ENCODE results near the gene DHRSX. TPM values are rescaled to one million over a fixed set of nuclear protein-coding genes. Genes with fewer than 3 reads are reported as not detected.

DHRSX gene
- total and polyA plus RNA-seq, 2 donors from 2014 or later: 26.4 to 30.0 TPM

DNA sequence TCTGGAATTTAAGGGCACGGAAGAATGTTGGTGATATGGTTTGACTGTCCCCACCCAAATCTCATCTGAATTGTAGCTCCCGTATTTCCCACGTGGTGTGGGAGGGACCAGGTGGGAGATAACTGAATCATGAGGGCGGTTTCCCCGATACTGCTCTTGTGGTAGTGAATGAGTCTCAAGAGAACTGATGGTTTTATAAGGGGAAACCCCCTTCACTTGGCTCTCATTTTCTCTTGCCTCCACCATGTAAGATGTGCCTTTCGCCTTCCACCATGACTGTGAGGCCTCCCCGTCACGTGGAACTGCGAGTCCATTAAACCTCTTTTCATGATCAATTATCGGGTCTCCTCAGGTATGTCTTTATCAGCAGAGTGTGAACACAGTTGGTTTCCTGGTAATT is 25.6 kb upstream of the DHRSX start:
- H3K27ac ChIP-seq (ENCODE audit: low read depth in 2 of 2, low read length in 2 of 2): no peak overlapping the region
- TF ChIP-seq, protein P1, sequence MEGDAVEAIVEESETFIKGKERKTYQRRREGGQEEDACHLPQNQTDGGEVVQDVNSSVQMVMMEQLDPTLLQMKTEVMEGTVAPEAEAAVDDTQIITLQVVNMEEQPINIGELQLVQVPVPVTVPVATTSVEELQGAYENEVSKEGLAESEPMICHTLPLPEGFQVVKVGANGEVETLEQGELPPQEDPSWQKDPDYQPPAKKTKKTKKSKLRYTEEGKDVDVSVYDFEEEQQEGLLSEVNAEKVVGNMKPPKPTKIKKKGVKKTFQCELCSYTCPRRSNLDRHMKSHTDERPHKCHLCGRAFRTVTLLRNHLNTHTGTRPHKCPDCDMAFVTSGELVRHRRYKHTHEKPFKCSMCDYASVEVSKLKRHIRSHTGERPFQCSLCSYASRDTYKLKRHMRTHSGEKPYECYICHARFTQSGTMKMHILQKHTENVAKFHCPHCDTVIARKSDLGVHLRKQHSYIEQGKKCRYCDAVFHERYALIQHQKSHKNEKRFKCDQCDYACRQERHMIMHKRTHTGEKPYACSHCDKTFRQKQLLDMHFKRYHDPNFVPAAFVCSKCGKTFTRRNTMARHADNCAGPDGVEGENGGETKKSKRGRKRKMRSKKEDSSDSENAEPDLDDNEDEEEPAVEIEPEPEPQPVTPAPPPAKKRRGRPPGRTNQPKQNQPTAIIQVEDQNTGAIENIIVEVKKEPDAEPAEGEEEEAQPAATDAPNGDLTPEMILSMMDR (IDR thresholded peaks at IDR 0.05; ENCODE audit: borderline replicate concordance, extremely low read depth, insufficient read depth): no peak
- DNase-seq (no peak), FAIRE-seq (no peak)
- H3K27me3 ChIP-seq (ENCODE audit: control insufficient read depth, insufficient read depth, low read length): no peaks in the 10 kb centered on the region
- intact Hi-C loops (cut with DNase I): no loop called here
- no peak overlapping the region for H3K9ac ChIP-seq (ENCODE audit: low read length in 3 of 3)
- no peak overlapping the region for H3K4me3 ChIP-seq (ENCODE audit: low read length in 3 of 3)
- no peaks in the 10 kb centered on the region for H3K4me1 ChIP-seq (ENCODE audit: control insufficient read depth in 2 of 3, insufficient read depth in 2 of 3, low read depth in 1 of 3, low read length in 3 of 3)
- no peaks in the 10 kb centered on the region for H3K9me3 ChIP-seq (ENCODE audit: control insufficient read depth in 2 of 3, insufficient read depth in 1 of 3, low read length in 3 of 3)
- no peaks in the 10 kb centered on the region for H3K36me3 ChIP-seq (ENCODE audit: control insufficient read depth in 2 of 3, insufficient read depth in 3 of 3, low read length in 3 of 3)

DNA sequence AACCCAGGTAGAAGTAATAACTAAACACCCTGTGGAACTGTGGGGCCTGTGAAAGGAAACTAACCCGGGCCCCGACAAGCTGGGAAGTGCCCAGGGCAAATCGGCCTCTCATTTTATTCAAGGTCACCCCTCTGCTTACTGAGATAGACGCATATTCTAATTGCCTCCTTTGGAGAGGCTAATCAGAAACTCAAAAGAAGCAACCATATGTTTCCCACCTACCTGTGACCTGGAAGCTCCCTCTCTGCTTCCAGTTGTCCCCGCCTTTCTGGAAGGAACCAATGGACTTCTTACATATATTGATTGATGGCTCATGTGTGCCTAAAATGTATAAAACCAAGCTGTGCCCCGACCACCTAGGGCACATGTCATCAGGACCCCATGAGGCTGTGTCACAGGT is 23.1 kb upstream of the DHRSX start:
- intact Hi-C loops (cut with DNase I): no loop called here
- H3K9ac ChIP-seq (ENCODE audit: low read length in 3 of 3): no peak overlapping the region
- no peak overlapping the region for H3K27ac ChIP-seq (ENCODE audit: low read depth in 2 of 2, low read length in 2 of 2)
- H3K4me3 ChIP-seq (ENCODE audit: low read length in 3 of 3): no peak overlapping the region
- H3K36me3 ChIP-seq (ENCODE audit: control insufficient read depth in 2 of 3, insufficient read depth in 3 of 3, low read length in 3 of 3): peaks cover 0 to 2% (median 0%) of the 10 kb centered on the region in 3 donors
- H3K27me3 ChIP-seq (ENCODE audit: control insufficient read depth, insufficient read depth, low read length): no peaks in the 10 kb centered on the region
- H3K9me3 ChIP-seq (ENCODE audit: control insufficient read depth in 2 of 3, insufficient read depth in 1 of 3, low read length in 3 of 3): no peaks in the 10 kb centered on the region
- TF ChIP-seq, protein P1 (IDR thresholded peaks at IDR 0.05; ENCODE audit: borderline replicate concordance, extremely low read depth, insufficient read depth): no peak
- DNase-seq (no peak), FAIRE-seq (no peak)
- H3K4me1 ChIP-seq (ENCODE audit: control insufficient read depth in 2 of 3, insufficient read depth in 2 of 3, low read depth in 1 of 3, low read length in 3 of 3): no peaks in the 10 kb centered on the region

DNA sequence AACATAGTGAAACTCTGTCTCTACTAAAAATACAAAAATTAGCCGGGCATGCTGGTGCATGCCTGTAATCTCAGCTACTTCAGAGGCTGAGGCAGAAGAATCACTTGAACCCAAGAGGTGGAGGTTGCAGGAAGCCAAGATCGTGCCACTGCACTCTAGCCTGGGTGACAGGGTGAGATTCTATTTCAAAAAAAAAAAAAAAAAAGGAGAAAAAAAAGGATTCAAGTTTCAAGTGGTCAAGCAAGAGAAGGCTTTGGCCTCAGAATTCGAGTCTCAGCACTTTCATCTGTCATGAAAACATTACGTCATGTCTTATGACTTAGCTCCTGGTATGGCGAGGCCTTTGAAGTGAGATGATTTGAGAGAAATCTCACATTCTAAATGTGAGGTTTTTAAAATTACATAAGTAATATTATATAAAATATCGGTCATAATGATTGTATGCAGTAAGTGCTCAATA is 21.2 kb upstream of the DHRSX start:
- intact Hi-C loops (cut with DNase I): no loop called here
- Histone ChIP-seq H3K27ac (ENCODE audit: low read depth in 2 of 2, low read length in 2 of 2) (no peak overlapping the region), H3K36me3 (ENCODE audit: control insufficient read depth in 2 of 3, insufficient read depth in 3 of 3, low read length in 3 of 3) (peaks cover 0 to 2% (median 0%) of the 10 kb centered on the region in 3 donors), H3K4me3 (ENCODE audit: low read length in 3 of 3) (no peak overlapping the region), H3K9me3 (ENCODE audit: control insufficient read depth in 2 of 3, insufficient read depth in 1 of 3, low read length in 3 of 3) (no peaks in the 10 kb centered on the region), H3K27me3 (ENCODE audit: control insufficient read depth, insufficient read depth, low read length) (no peaks in the 10 kb centered on the region), H3K4me1 (ENCODE audit: control insufficient read depth in 2 of 3, insufficient read depth in 2 of 3, low read depth in 1 of 3, low read length in 3 of 3) (no peaks in the 10 kb centered on the region), H3K9ac (ENCODE audit: low read length in 3 of 3) (no peak overlapping the region)
- TF ChIP-seq, protein P1 (IDR thresholded peaks at IDR 0.05; ENCODE audit: borderline replicate concordance, extremely low read depth, insufficient read depth): no peak
- FAIRE-seq (no peak), DNase-seq (no peak)
